ENCODE measurements around the gene PSMA2.

GRCh38 chr7:42972699-42973500, 40.9 kb upstream of the PSMA2 start:
- TF ChIP-seq CTCF (optimal IDR thresholded peaks at IDR 0.05 in 1 of 3, IDR thresholded peaks at IDR 0.05 in 1 of 3, conservative IDR thresholded peaks at IDR 0.05 in 1 of 3; ENCODE audit: extremely low read depth in 1 of 3, insufficient read depth in 2 of 3, low read length in 3 of 3) (no peak), EZH2 (IDR thresholded peaks at IDR 0.05; ENCODE audit: low read length) (no peak)
